ENCODE measurements around the gene ATP5PF.

DNA sequence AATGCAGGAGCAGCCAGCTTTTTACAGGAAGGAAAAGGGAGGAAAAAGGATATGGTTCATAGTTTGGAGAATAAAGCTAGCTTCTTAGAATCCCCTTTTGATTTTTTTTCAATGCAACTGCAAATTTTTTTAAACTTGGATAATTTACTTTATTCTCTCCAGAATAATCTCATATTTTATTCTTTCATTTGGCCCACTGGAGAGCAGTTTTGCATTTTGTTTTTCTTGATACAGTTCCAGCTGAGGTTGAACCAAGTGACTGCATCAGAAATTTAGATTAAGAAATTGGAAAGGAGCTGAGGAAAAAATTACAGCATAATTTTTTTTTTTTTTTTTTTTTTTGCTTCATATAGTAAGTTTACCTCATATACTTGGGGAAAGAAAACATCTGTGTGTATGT is 22.8 kb upstream of the ATP5PF start:
- TF ChIP-seq CTCF (IDR thresholded peaks at IDR 0.05) (no peak), POLR2A (IDR thresholded peaks at IDR 0.05) (no peak)
